A673 (cell line): Measurements from ENCODE around the gene APOBEC4. TPM values are rescaled to one million over a fixed set of nuclear protein-coding genes. Genes with fewer than 3 reads are reported as not detected.
A peak's percentile ranks its signal among the peaks of the same experiment; 100 is the strongest.

Experiments used
- BruUV-seq: library from RNA; stranded (reverse); fragments of 400-500 nt; replicated peaks from 2 replicates; lab custom pipeline; 2021; lab: Mats Ljungman, UMichigan
- CTCF ChIA-PET: fragments of 300-600 bp; sonication (Branson Sonifier 250); formaldehyde crosslinking; loops from one replicate; lab custom pipeline; 2022; ENCODE audit warnings: antibody characterized with exemption; lab: Charles Lee
- POLR2A ChIA-PET: fragments of 300-600 bp; sonication (Branson Sonifier 250); formaldehyde crosslinking; loops from one replicate; lab custom pipeline; 2022; ENCODE audit warnings: antibody characterized with exemption; ENCODE audit not compliant: low non-redundant PET; lab: Charles Lee
- DNase-seq: peaks from one replicate; pipeline ENCODE4 v3.0.0-alpha.2; 2015; ENCODE audit warnings: low spot score
- H3K27ac ChIP-seq: fragments of 200-600 bp; sonication (generic); 2 replicates; pipeline ENCODE4 v1.5.1; 2016; ENCODE audit warnings: mixed run types, low read depth, mild to moderate bottlenecking, mixed read lengths, antibody characterized with exemption, low read length; ENCODE audit not compliant: poor library complexity, severe bottlenecking
- H3K27me3 ChIP-seq: fragments of 200-600 bp; sonication (generic); replicated peaks from 2 replicates; pipeline ENCODE4 v1.6.1; 2017; ENCODE audit warnings: mixed run types, low read depth, mild to moderate bottlenecking, mixed read lengths, antibody characterized with exemption, low read length; ENCODE audit not compliant: insufficient read depth, poor library complexity
- H3K36me3 ChIP-seq: fragments of 200-600 bp; sonication (generic); 2 replicates; pipeline ENCODE4 v1.6.1; 2016; ENCODE audit warnings: mixed run types, mild to moderate bottlenecking, mixed read lengths, antibody characterized with exemption, low read length; ENCODE audit not compliant: insufficient read depth, poor library complexity, severe bottlenecking
- H3K4me1 ChIP-seq: fragments of 200-600 bp; sonication (generic); 2 replicates; pipeline ENCODE4 v1.6.1; 2017; ENCODE audit warnings: mixed run types, mild to moderate bottlenecking, mixed read lengths, antibody characterized with exemption, low read length; ENCODE audit not compliant: insufficient read depth, poor library complexity, severe bottlenecking
- H3K4me3 ChIP-seq: fragments of 200-600 bp; sonication (generic); 2 replicates; pipeline ENCODE4 v1.5.1; 2016; ENCODE audit warnings: low read depth, mixed run types, mild to moderate bottlenecking, mixed read lengths, low read length; ENCODE audit not compliant: poor library complexity, severe bottlenecking
- H3K9me3 ChIP-seq: fragments of 200-600 bp; sonication (generic); 2 replicates; pipeline ENCODE4 v1.6.1; 2016; ENCODE audit warnings: mixed run types, low read depth, mild to moderate bottlenecking, mixed read lengths, antibody characterized with exemption, low read length; ENCODE audit not compliant: poor library complexity, severe bottlenecking
- CTCF ChIP-seq: fragments of 300-800, 200-600 bp; sonication (generic); conservative IDR thresholded peaks from 2 replicates; pipeline ENCODE4 v1.5.1; 2017; ENCODE audit warnings: low read depth, mild to moderate bottlenecking, antibody characterized with exemption, low read length, moderate library complexity, mixed read lengths
- EZH2 ChIP-seq: fragments of 200-600 bp; sonication (generic); IDR thresholded peaks from 2 replicates; pipeline ENCODE4 v1.6.1; 2017; ENCODE audit warnings: borderline replicate concordance, low read depth, mild to moderate bottlenecking, mixed read lengths, antibody characterized with exemption, low read length; ENCODE audit not compliant: poor library complexity, severe bottlenecking
- intact Hi-C: fragments of 100-400 bp; cut with micrococcal nuclease; formaldehyde crosslinking; loops from one replicate; pipeline ENCODE4 v1.10.0; 2022; ENCODE audit not compliant: unreplicated experiment
- total RNA-seq: library from RNA; stranded (reverse); gene quantifications from 2 replicates; pipeline ENCODE4 v1.2.3, GENCODE V29; 2021

APOBEC4 gene
- total RNA-seq, 1 experiment from 2014 or later: not detected

- CTCF ChIA-PET: no interaction called here
- BruUV-seq: no TSS peak
Observed at GRCh38 chr1:183642166-183642565, 10.9 kb downstream of the APOBEC4 start.

GRCh38 chr1:183640193-183640592, 12.9 kb downstream of the APOBEC4 start:
- POLR2A ChIA-PET: no interaction called here
- Histone ChIP-seq H3K4me1 (peaks cover 12% of the 10 kb centered on the region), H3K27me3 (no peaks in the 10 kb centered on the region), H3K4me3 (no peak overlapping the region), H3K9me3 (no peaks in the 10 kb centered on the region), H3K27ac (no peak overlapping the region), H3K36me3 (no peaks in the 10 kb centered on the region)
- intact Hi-C loops: no loop called here
- BruUV-seq: no TSS peak
- CTCF ChIA-PET: no interaction called here
- no peak for TF ChIP-seq CTCF
- TF ChIP-seq EZH2: no peak
- DNase-seq: no peak

More at GRCh38 chr1:183642166-183642565, 10.9 kb downstream of the APOBEC4 start:
- Histone ChIP-seq H3K4me3 (no peak overlapping the region), H3K27me3 (no peaks in the 10 kb centered on the region), H3K4me1 (peaks cover 9% of the 10 kb centered on the region), H3K36me3 (no peaks in the 10 kb centered on the region), H3K27ac (no peak overlapping the region), H3K9me3 (no peaks in the 10 kb centered on the region)
- DNase-seq: no peak
- TF ChIP-seq EZH2: no peak
- TF ChIP-seq CTCF: no peak
- intact Hi-C loops: no loop called here
- POLR2A ChIA-PET: interaction anchor here (0.6 kb wide), 1 partner anchor 131 kb away, joined by 5 read pairs; no protein-coding TSS in a partner anchor

GRCh38 chr1:183638649-183639387, 14.3 kb downstream of the APOBEC4 start:
- Histone ChIP-seq H3K27ac (no peak overlapping the region), H3K27me3 (no peaks in the 10 kb centered on the region), H3K36me3 (no peaks in the 10 kb centered on the region), H3K9me3 (no peaks in the 10 kb centered on the region), H3K4me3 (peak overlapping the region; percentile 76), H3K4me1 (peaks cover 12% of the 10 kb centered on the region)
- ChIA-PET CTCF (no interaction called here), POLR2A (no interaction called here)
- DNase-seq: no peak
- TF ChIP-seq EZH2 (no peak), CTCF (no peak)
- BruUV-seq: no TSS peak
- intact Hi-C loops: loop anchor here (5.0 kb wide), 1 partner anchor 398 kb away; the partner anchor contains the start of gene COLGALT2
